Esophagus muscularis mucosa (tissue), 4 donors: ENCODE data around the gene XCR1. TPM values are rescaled to one million over a fixed set of nuclear protein-coding genes. Genes with fewer than 3 reads are reported as not detected.

Experiments used
- DNase-seq: peaks from one replicate; pipeline ENCODE4 v3.0.0-alpha.2; 2017; ENCODE audit errors: extremely low spot score
- H3K27ac ChIP-seq, 4 donors: fragments of 200-600 bp; sonication (generic); replicated peaks in 1 of 4; 1 replicate in 3 of 4; 2 replicates in 1 of 4; pipeline ENCODE4 v1.5.1; 2016 to 2019; ENCODE audit warnings: mild to moderate bottlenecking in 1 of 4
- H3K27me3 ChIP-seq, 4 donors: fragments of 200-600 bp; sonication (generic); one replicate each; pipeline versions ENCODE4 v1.5.1 to v1.6.0; 2016 to 2019
- H3K36me3 ChIP-seq, 4 donors: fragments of 200-600 bp; sonication (generic); one replicate each; pipeline ENCODE4 v1.5.1; 2016 to 2019
- H3K4me1 ChIP-seq, 4 donors: fragments of 200-600 bp; sonication (generic); one replicate each; pipeline ENCODE4 v1.5.1; 2016 to 2019
- H3K4me3 ChIP-seq, 4 donors: fragments of 200-600 bp; sonication (generic); 1 replicate in 2 of 4; 2 replicates in 2 of 4; pipeline ENCODE4 v1.5.1; 2016 to 2019; ENCODE audit warnings: mild to moderate bottlenecking in 4 of 4, moderate library complexity in 1 of 4
- H3K9me3 ChIP-seq, 4 donors: fragments of 200-600 bp; sonication (generic); 1 replicate in 3 of 4; 2 replicates in 1 of 4; pipeline ENCODE4 v1.5.1; 2016 to 2019
- CTCF ChIP-seq, 3 experiments: fragments of 200-600 bp in 2 of 3; fragments of 450-650 bp in 1 of 3; sonication (generic) in 2 of 3; IDR thresholded peaks; one replicate each; pipeline ENCODE4 v1.5.1; 2017 to 2019; ENCODE audit warnings: antibody characterized with exemption in 3 of 3, mild to moderate bottlenecking in 2 of 3, moderate library complexity in 1 of 3
- EP300 ChIP-seq: sonication (generic); formaldehyde crosslinking; IDR thresholded peaks from one replicate; pipeline ENCODE4 v1.6.1; 2017; ENCODE audit warnings: antibody characterized with exemption
- POLR2A ChIP-seq: fragments of 450-650 bp; IDR thresholded peaks from one replicate; pipeline ENCODE4 v1.6.1; 2017; ENCODE audit warnings: antibody characterized with exemption, moderate library complexity, mild to moderate bottlenecking, low read depth
- POLR2AphosphoS5 ChIP-seq, 2 donors: sonication (generic); formaldehyde crosslinking; IDR thresholded peaks; one replicate each; pipeline ENCODE4 v1.6.1; 2017; ENCODE audit warnings: antibody characterized with exemption in 2 of 2
- WGBS: methylation state at CpG from one replicate; pipeline ENCODE4 v1.1.5; 2018; 5-methylcytosine and 5-hydroxymethylcytosine counted together
- intact Hi-C: fragments of 100-400 bp; cut with DNase I; formaldehyde crosslinking; loops from one replicate; pipeline ENCODE4 v1.15.1; 2023
- total RNA-seq, 4 donors: library from RNA; depleted of rRNA; stranded (reverse); fragments of >200 nt; gene quantifications; one replicate each; pipeline versions ENCODE4 v1.1.0 to v1.2.1, GENCODE V29; 2016

Gene XCR1
- total RNA-seq, 4 donors from 2014 or later = 0.17 TPM; not detected in 3

- DNase-seq = peak; percentile 60
- Histone ChIP-seq H3K4me3 (no peak overlapping the region), H3K9me3 (no peaks in the 10 kb centered on the region), H3K4me1 (no peaks in the 10 kb centered on the region), H3K27ac (no peak overlapping the region), H3K27me3 (no peaks in the 10 kb centered on the region), H3K36me3 (no peaks in the 10 kb centered on the region)
- WGBS = 100% methylated on average over 1 of the region's 1 CpG
- TF ChIP-seq POLR2A (no peak), POLR2AphosphoS5 (IDR thresholded peaks at IDR 0.05) (no peak), EP300 (no peak), CTCF (IDR thresholded peaks at IDR 0.05) (no peak)
- intact Hi-C loops = no loop called here
Observed at GRCh38 chr3:46019707-46020106, 7.6 kb downstream of the XCR1 start.

- Histone ChIP-seq H3K27me3 (no peaks in the 10 kb centered on the region), H3K9me3 (no peaks in the 10 kb centered on the region), H3K4me1 (no peaks in the 10 kb centered on the region), H3K27ac (no peak overlapping the region), H3K4me3 (no peak overlapping the region), H3K36me3 (no peaks in the 10 kb centered on the region)
- peak; percentile 7 for DNase-seq
- WGBS = 69% methylated on average over 2 of the region's 2 CpGs
- intact Hi-C loops = no loop called here
- TF ChIP-seq POLR2A (no peak), EP300 (no peak), POLR2AphosphoS5 (IDR thresholded peaks at IDR 0.05) (no peak), CTCF (IDR thresholded peaks at IDR 0.05) (no peak)
Observed at GRCh38 chr3:46017720-46018119, 9.6 kb downstream of the XCR1 start.

GRCh38 chr3:46013316-46014094 lies 13.8 kb downstream of the XCR1 start:
- TF ChIP-seq POLR2A (no peak), POLR2AphosphoS5 (IDR thresholded peaks at IDR 0.05) (no peak), CTCF (IDR thresholded peaks at IDR 0.05) (no peak), EP300 (no peak)
- no peak overlapping the region for H3K27ac ChIP-seq
- H3K4me1 ChIP-seq = no peaks in the 10 kb centered on the region
- H3K27me3 ChIP-seq = no peaks in the 10 kb centered on the region
- WGBS = 76% methylated on average over 7 of the region's 7 CpGs
- H3K9me3 ChIP-seq = no peaks in the 10 kb centered on the region
- DNase-seq = no peak
- intact Hi-C loops = no loop called here
- H3K36me3 ChIP-seq = no peaks in the 10 kb centered on the region
- H3K4me3 ChIP-seq = no peak overlapping the region

GRCh38 chr3:46012246-46012645 lies 15.0 kb downstream of the XCR1 start:
- no peak overlapping the region for H3K27ac ChIP-seq
- TF ChIP-seq EP300 (no peak), POLR2AphosphoS5 (IDR thresholded peaks at IDR 0.05) (no peak), CTCF (IDR thresholded peaks at IDR 0.05) (no peak), POLR2A (no peak)
- DNase-seq = no peak
- H3K36me3 ChIP-seq = no peaks in the 10 kb centered on the region
- WGBS = 92% methylated on average over 4 of the region's 4 CpGs
- intact Hi-C loops = no loop called here
- H3K9me3 ChIP-seq = no peaks in the 10 kb centered on the region
- H3K4me1 ChIP-seq = peaks cover 0 to under 1% (median 0%) of the 10 kb centered on the region in 4 donors
- no peak overlapping the region for H3K4me3 ChIP-seq
- H3K27me3 ChIP-seq = no peaks in the 10 kb centered on the region
